SK-N-SH treated with all-trans-retinoic acid at 6 μM for 48 hours (cell line): ENCODE results near the gene REEP2.
A peak's percentile ranks its signal among the peaks of the same experiment; 100 is the strongest.

Source experiments
- ATAC-seq: fragments of 200-7000 bp; cut with Tn5 transposase; 3 replicates; pipeline ENCODE4 v1.9.1; 2020; ENCODE audit warnings: mild to moderate bottlenecking, moderate library complexity
- ARNTL ChIP-seq: fragments of 450-650 bp; formaldehyde crosslinking; IDR thresholded peaks from 2 replicates; pipeline ENCODE4 v1.5.0; 2020; ENCODE audit warnings: low read depth, mild to moderate bottlenecking, moderate library complexity, borderline replicate concordance
- BACH2 ChIP-seq: fragments of 250-450 bp; sonication (Bioruptor Pico); IDR thresholded peaks from 2 replicates; pipeline ENCODE4 v1.9.0; 2021; ENCODE audit warnings: mild to moderate bottlenecking, borderline replicate concordance
- CSDC2 ChIP-seq: fragments of 250-450 bp; sonication (Bioruptor Pico); IDR thresholded peaks from 2 replicates; pipeline ENCODE4 v1.5.0; 2020; ENCODE audit warnings: mild to moderate bottlenecking, moderate library complexity
- ESRRG ChIP-seq: fragments of 250-450 bp; sonication (Bioruptor Pico); IDR thresholded peaks from 2 replicates; pipeline ENCODE4 v1.6.1; 2021; ENCODE audit warnings: mild to moderate bottlenecking
- GLIS3 ChIP-seq: fragments of 250-450 bp; sonication (Bioruptor Pico); IDR thresholded peaks from 2 replicates; pipeline ENCODE4 v1.5.0; 2020; ENCODE audit warnings: mild to moderate bottlenecking, moderate library complexity
- ISL1 ChIP-seq: fragments of 250-450 bp; sonication (Bioruptor Pico); IDR thresholded peaks from 2 replicates; pipeline ENCODE4 v2.1.2; 2022; ENCODE audit warnings: mild to moderate bottlenecking, moderate library complexity
- OSR1 ChIP-seq: fragments of 250-450 bp; sonication (Bioruptor Pico); IDR thresholded peaks from 2 replicates; pipeline ENCODE4 v1.8.0; 2022; ENCODE audit warnings: moderate library complexity, mild to moderate bottlenecking, inconsistent platforms
- PPARA ChIP-seq: fragments of 250-450 bp; sonication (Bioruptor Pico); IDR thresholded peaks from 2 replicates; pipeline ENCODE4 v1.5.0; 2020; ENCODE audit warnings: mild to moderate bottlenecking, borderline replicate concordance
- RARB ChIP-seq: fragments of 250-450 bp; sonication (Bioruptor Pico); IDR thresholded peaks from 2 replicates; pipeline ENCODE4 v1.8.0; 2021; ENCODE audit warnings: mild to moderate bottlenecking, moderate library complexity
- SNAI2 ChIP-seq: fragments of 250-450 bp; sonication (Bioruptor Pico); IDR thresholded peaks from 2 replicates; pipeline ENCODE4 v1.5.0; 2020; ENCODE audit warnings: mild to moderate bottlenecking, moderate library complexity
- TCF4 ChIP-seq: fragments of 250-450 bp; sonication (Bioruptor Pico); IDR thresholded peaks from 2 replicates; pipeline ENCODE4 v1.8.0; 2021; ENCODE audit warnings: mild to moderate bottlenecking, moderate library complexity, borderline replicate concordance
- TOX ChIP-seq: fragments of 250-450 bp; sonication (Bioruptor Pico); IDR thresholded peaks from 2 replicates; pipeline ENCODE4 v1.8.0; 2021; ENCODE audit warnings: mild to moderate bottlenecking, moderate library complexity, borderline replicate concordance
- ZC3H10 ChIP-seq: fragments of 250-450 bp; sonication (Bioruptor Pico); IDR thresholded peaks from 2 replicates; pipeline ENCODE4 v1.5.1; 2021; ENCODE audit warnings: mild to moderate bottlenecking, moderate library complexity
- ZFP3 ChIP-seq: fragments of 250-450 bp; sonication (Bioruptor Pico); IDR thresholded peaks from 2 replicates; pipeline ENCODE4 v1.5.0; 2020; ENCODE audit warnings: mild to moderate bottlenecking, moderate library complexity
- ZFP30 ChIP-seq: fragments of 450-650 bp; formaldehyde crosslinking; IDR thresholded peaks from 2 replicates; pipeline ENCODE4 v1.5.0; 2022; ENCODE audit warnings: mild to moderate bottlenecking, moderate library complexity
- ZNF565 ChIP-seq: fragments of 450-650 bp; formaldehyde crosslinking; conservative IDR thresholded peaks from 2 replicates; pipeline ENCODE4 v1.5.0; 2020; ENCODE audit warnings: low read depth, mild to moderate bottlenecking, moderate library complexity
- ZNF70 ChIP-seq: fragments of 450-650 bp; formaldehyde crosslinking; IDR thresholded peaks from 2 replicates; pipeline ENCODE4 v1.5.0; 2020; ENCODE audit warnings: mild to moderate bottlenecking, moderate library complexity
- ZNF8 ChIP-seq: fragments of 450-650 bp; formaldehyde crosslinking; IDR thresholded peaks from 2 replicates; pipeline ENCODE4 v1.5.0; 2020; ENCODE audit warnings: mild to moderate bottlenecking, moderate library complexity
- TF ChIP-seq, protein P1 (sequence below): fragments of 250-450 bp; sonication (Bioruptor Pico); IDR thresholded peaks from 2 replicates; pipeline ENCODE4 v1.5.1; 2021; ENCODE audit warnings: mild to moderate bottlenecking, moderate library complexity
- TF ChIP-seq, protein P2 (sequence below): fragments of 250-450 bp; sonication (Bioruptor Pico); IDR thresholded peaks from 2 replicates; pipeline ENCODE4 v1.5.1; 2020; ENCODE audit warnings: low read depth, mild to moderate bottlenecking, moderate library complexity
- TF ChIP-seq, protein P3 (sequence below): fragments of 250-450 bp; sonication (Bioruptor Pico); IDR thresholded peaks from 2 replicates; pipeline ENCODE4 v1.8.0; 2021; ENCODE audit warnings: low read depth, mild to moderate bottlenecking, moderate library complexity, borderline replicate concordance
- TF ChIP-seq, protein P4 (sequence below): fragments of 250-450 bp; sonication (Bioruptor Pico); IDR thresholded peaks from 2 replicates; pipeline ENCODE4 v1.8.0; 2020; ENCODE audit warnings: mild to moderate bottlenecking, moderate library complexity, borderline replicate concordance
- TF ChIP-seq, protein P5 (sequence below): fragments of 250-450 bp; sonication (Bioruptor Pico); IDR thresholded peaks from 2 replicates; pipeline ENCODE4 v1.5.0; 2020; ENCODE audit warnings: mild to moderate bottlenecking, moderate library complexity

Gene REEP2

DNA sequence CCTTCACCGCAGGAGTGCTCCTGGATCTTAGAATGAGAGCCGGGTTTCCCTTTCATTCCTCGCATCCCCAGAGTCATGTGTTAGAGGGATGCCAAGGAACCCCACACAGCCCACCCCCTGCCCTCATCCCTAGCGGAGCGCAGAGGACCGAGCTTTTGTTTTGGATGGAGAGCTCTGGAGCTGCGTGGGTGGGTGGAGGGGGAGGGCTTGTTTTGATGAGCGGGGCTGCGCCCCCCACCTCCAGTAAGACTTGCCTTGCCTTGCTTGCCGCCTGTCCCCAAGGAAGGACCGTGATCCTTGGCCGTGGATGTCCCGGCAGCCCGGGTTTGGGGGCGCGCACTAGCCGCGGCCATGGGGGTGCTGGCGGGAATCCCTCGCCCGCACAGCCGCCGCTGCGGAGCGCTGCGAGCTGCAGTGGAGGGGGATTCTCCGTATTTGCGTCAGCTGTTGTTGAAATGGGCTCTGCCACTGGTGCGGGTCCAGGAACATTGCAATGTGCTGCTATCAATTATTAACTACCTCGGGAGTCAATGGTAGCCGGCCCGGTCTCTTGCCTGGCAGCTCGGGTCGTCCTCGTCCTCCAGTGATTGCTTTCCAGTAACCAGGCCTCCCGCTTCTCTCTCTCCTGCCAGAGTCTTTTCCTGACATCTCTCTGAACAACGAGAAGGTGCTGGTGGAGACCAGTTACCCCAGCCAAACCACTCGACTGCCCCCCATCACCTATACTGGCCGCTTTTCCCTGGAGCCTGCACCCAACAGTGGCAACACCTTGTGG is 27.5 kb downstream of the REEP2 start:
- no peak for ATAC-seq
- TF ChIP-seq, protein P1, sequence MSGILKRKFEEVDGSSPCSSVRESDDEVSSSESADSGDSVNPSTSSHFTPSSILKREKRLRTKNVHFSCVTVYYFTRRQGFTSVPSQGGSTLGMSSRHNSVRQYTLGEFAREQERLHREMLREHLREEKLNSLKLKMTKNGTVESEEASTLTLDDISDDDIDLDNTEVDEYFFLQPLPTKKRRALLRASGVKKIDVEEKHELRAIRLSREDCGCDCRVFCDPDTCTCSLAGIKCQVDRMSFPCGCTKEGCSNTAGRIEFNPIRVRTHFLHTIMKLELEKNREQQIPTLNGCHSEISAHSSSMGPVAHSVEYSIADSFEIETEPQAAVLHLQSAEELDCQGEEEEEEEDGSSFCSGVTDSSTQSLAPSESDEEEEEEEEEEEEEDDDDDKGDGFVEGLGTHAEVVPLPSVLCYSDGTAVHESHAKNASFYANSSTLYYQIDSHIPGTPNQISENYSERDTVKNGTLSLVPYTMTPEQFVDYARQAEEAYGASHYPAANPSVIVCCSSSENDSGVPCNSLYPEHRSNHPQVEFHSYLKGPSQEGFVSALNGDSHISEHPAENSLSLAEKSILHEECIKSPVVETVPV (CRISPR knock-in tag): peak; percentile 97
- TF ChIP-seq ESRRG (CRISPR knock-in tag): peak; percentile 96
- peak; percentile 97 for TF ChIP-seq GLIS3 (CRISPR knock-in tag)
- TF ChIP-seq, protein P2, sequence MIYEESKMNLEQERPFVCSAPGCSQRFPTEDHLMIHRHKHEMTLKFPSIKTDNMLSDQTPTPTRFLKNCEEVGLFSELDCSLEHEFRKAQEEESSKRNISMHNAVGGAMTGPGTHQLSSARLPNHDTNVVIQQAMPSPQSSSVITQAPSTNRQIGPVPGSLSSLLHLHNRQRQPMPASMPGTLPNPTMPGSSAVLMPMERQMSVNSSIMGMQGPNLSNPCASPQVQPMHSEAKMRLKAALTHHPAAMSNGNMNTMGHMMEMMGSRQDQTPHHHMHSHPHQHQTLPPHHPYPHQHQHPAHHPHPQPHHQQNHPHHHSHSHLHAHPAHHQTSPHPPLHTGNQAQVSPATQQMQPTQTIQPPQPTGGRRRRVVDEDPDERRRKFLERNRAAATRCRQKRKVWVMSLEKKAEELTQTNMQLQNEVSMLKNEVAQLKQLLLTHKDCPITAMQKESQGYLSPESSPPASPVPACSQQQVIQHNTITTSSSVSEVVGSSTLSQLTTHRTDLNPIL: peak; percentile 82
- TF ChIP-seq, protein P3, sequence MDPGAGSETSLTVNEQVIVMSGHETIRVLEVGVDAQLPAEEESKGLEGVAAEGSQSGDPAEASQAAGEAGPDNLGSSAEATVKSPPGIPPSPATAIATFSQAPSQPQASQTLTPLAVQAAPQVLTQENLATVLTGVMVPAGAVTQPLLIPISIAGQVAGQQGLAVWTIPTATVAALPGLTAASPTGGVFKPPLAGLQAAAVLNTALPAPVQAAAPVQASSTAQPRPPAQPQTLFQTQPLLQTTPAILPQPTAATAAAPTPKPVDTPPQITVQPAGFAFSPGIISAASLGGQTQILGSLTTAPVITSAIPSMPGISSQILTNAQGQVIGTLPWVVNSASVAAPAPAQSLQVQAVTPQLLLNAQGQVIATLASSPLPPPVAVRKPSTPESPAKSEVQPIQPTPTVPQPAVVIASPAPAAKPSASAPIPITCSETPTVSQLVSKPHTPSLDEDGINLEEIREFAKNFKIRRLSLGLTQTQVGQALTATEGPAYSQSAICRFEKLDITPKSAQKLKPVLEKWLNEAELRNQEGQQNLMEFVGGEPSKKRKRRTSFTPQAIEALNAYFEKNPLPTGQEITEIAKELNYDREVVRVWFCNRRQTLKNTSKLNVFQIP (CRISPR knock-in tag): no peak; the same call in 1 of the 2 replicates
- TF ChIP-seq, protein P4, sequence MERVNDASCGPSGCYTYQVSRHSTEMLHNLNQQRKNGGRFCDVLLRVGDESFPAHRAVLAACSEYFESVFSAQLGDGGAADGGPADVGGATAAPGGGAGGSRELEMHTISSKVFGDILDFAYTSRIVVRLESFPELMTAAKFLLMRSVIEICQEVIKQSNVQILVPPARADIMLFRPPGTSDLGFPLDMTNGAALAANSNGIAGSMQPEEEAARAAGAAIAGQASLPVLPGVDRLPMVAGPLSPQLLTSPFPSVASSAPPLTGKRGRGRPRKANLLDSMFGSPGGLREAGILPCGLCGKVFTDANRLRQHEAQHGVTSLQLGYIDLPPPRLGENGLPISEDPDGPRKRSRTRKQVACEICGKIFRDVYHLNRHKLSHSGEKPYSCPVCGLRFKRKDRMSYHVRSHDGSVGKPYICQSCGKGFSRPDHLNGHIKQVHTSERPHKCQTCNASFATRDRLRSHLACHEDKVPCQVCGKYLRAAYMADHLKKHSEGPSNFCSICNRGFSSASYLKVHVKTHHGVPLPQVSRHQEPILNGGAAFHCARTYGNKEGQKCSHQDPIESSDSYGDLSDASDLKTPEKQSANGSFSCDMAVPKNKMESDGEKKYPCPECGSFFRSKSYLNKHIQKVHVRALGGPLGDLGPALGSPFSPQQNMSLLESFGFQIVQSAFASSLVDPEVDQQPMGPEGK (CRISPR knock-in tag): peak; percentile 83
- TF ChIP-seq TOX (CRISPR knock-in tag): peak; percentile 54; the same call in 1 of the 2 replicates
- peak; percentile 93 for TF ChIP-seq RARB (CRISPR knock-in tag)
- TF ChIP-seq ZC3H10: peak; percentile 73; the same call in 1 of the 2 replicates
- TF ChIP-seq ARNTL (CRISPR knock-in tag): no peak
- peak; percentile 44; the same call in 1 of the 2 replicates for TF ChIP-seq ZFP30 (CRISPR knock-in tag)
- no peak for TF ChIP-seq OSR1 (CRISPR knock-in tag)
- TF ChIP-seq, protein P5, sequence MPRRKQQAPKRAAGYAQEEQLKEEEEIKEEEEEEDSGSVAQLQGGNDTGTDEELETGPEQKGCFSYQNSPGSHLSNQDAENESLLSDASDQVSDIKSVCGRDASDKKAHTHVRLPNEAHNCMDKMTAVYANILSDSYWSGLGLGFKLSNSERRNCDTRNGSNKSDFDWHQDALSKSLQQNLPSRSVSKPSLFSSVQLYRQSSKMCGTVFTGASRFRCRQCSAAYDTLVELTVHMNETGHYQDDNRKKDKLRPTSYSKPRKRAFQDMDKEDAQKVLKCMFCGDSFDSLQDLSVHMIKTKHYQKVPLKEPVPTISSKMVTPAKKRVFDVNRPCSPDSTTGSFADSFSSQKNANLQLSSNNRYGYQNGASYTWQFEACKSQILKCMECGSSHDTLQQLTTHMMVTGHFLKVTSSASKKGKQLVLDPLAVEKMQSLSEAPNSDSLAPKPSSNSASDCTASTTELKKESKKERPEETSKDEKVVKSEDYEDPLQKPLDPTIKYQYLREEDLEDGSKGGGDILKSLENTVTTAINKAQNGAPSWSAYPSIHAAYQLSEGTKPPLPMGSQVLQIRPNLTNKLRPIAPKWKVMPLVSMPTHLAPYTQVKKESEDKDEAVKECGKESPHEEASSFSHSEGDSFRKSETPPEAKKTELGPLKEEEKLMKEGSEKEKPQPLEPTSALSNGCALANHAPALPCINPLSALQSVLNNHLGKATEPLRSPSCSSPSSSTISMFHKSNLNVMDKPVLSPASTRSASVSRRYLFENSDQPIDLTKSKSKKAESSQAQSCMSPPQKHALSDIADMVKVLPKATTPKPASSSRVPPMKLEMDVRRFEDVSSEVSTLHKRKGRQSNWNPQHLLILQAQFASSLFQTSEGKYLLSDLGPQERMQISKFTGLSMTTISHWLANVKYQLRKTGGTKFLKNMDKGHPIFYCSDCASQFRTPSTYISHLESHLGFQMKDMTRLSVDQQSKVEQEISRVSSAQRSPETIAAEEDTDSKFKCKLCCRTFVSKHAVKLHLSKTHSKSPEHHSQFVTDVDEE (CRISPR knock-in tag): peak; percentile 42; the same call in 1 of the 2 replicates
- 0 out of 2 replicates have a peak, but pooled peaks have one; percentile 11 for TF ChIP-seq SNAI2 (CRISPR knock-in tag)
- TF ChIP-seq PPARA (CRISPR knock-in tag): no peak
- TF ChIP-seq TCF4 (CRISPR knock-in tag): 0 out of 2 replicates have a peak, but pooled peaks have one; percentile 21
- no peak for TF ChIP-seq CSDC2 (CRISPR knock-in tag)
- no peak for TF ChIP-seq BACH2
- TF ChIP-seq ZNF8: peak; percentile 48; the same call in 1 of the 2 replicates
- TF ChIP-seq ZNF70 (CRISPR knock-in tag): no peak
- no peak for TF ChIP-seq ISL1 (CRISPR knock-in tag)
- no peak for TF ChIP-seq ZFP3 (CRISPR knock-in tag)
- peak; percentile 30; the same call in 1 of the 2 replicates for TF ChIP-seq ZNF565 (CRISPR knock-in tag)
